CD14-positive monocyte (primary cell): ENCODE measurements around the gene NCCRP1. TPM values are rescaled to one million over a fixed set of nuclear protein-coding genes. Genes with fewer than 3 reads are reported as not detected.

Experiments
- DNase-seq, 3 donors: peaks; one replicate each; pipeline ENCODE4 v3.0.0-alpha.2; 2011 to 2022
- H2AFZ ChIP-seq: 2 replicates; pipeline ENCODE4 v1.6.0; 2012; ENCODE audit warnings: mild to moderate bottlenecking, low read depth, low read length, inconsistent platforms; ENCODE audit not compliant: insufficient read depth, poor library complexity, severe bottlenecking
- H3K27ac ChIP-seq, 2 donors: 1 replicate in 1 of 2; 2 replicates in 1 of 2; pipeline ENCODE4 v1.5.1; 2012 to 2013; ENCODE audit warnings: low read length in 2 of 2, control low read depth in 1 of 2, inconsistent platforms in 1 of 2, low read depth in 1 of 2, mild to moderate bottlenecking in 1 of 2
- H3K27me3 ChIP-seq, 2 donors: one replicate each; pipeline versions ENCODE4 v1.6.0 to v1.6.1; 2011 to 2013; ENCODE audit warnings: low read length in 2 of 2; ENCODE audit not compliant: control insufficient read depth in 2 of 2, insufficient read depth in 2 of 2
- H3K36me3 ChIP-seq, 2 donors: replicated peaks in 1 of 2; 1 replicate in 1 of 2; 2 replicates in 1 of 2; pipeline versions ENCODE4 v1.5.1 to v1.6.1; 2012 to 2013; ENCODE audit warnings: low read length in 2 of 2, control low read depth in 1 of 2, inconsistent platforms in 1 of 2, mild to moderate bottlenecking in 1 of 2; ENCODE audit not compliant: insufficient read depth in 2 of 2, control insufficient read depth in 1 of 2
- H3K4me1 ChIP-seq, 2 donors: 1 replicate in 1 of 2; 2 replicates in 1 of 2; pipeline versions ENCODE4 v1.5.1 to v1.6.1; 2012 to 2013; ENCODE audit warnings: low read length in 2 of 2, control low read depth in 1 of 2, inconsistent platforms in 1 of 2, mild to moderate bottlenecking in 1 of 2, moderate library complexity in 1 of 2; ENCODE audit not compliant: insufficient read depth in 2 of 2, control insufficient read depth in 1 of 2
- H3K4me2 ChIP-seq: replicated peaks from 2 replicates; pipeline ENCODE3; 2012; ENCODE audit warnings: low read length, moderate library complexity, mild to moderate bottlenecking; ENCODE audit not compliant: poor library complexity, severe bottlenecking; ENCODE audit errors: extremely low read depth
- H3K4me3 ChIP-seq, 3 experiments: fragments of 200-600 bp in 1 of 3; sonication (generic) in 1 of 3; replicated peaks in 1 of 3; 1 replicate in 2 of 3; 2 replicates in 1 of 3; pipeline ENCODE4 v1.5.1; 2011 to 2013; ENCODE audit warnings: low read length in 3 of 3, mild to moderate bottlenecking in 3 of 3, control low read depth in 2 of 3, low read depth in 2 of 3, inconsistent platforms in 1 of 3, moderate library complexity in 1 of 3
- H3K79me2 ChIP-seq: 2 replicates; pipeline ENCODE4 v1.6.0; 2012; ENCODE audit warnings: mild to moderate bottlenecking, control low read depth, inconsistent platforms, low read length, moderate library complexity; ENCODE audit not compliant: insufficient read depth
- H3K9ac ChIP-seq: 2 replicates; pipeline ENCODE4 v1.6.0; 2017; ENCODE audit warnings: low read length, mild to moderate bottlenecking; ENCODE audit not compliant: insufficient read depth, poor library complexity, severe bottlenecking
- H3K9me3 ChIP-seq, 2 donors: replicated peaks in 1 of 2; 1 replicate in 1 of 2; 2 replicates in 1 of 2; pipeline versions ENCODE4 v1.5.1 to v1.6.1; 2012 to 2013; ENCODE audit warnings: low read length in 2 of 2, control low read depth in 1 of 2; ENCODE audit not compliant: control insufficient read depth in 1 of 2, insufficient read depth in 1 of 2
- H4K20me1 ChIP-seq: 2 replicates; pipeline ENCODE4 v1.6.0; 2012; ENCODE audit warnings: mild to moderate bottlenecking, low read length, control low read depth, moderate library complexity; ENCODE audit not compliant: insufficient read depth
- H3K27ac Mint-ChIP-seq, 7 donors: one replicate each; pipeline ENCODE4 v1.8.0; 2020; ENCODE audit warnings: mild to moderate bottlenecking in 7 of 7, mixed read lengths in 7 of 7, moderate library complexity in 6 of 7, inconsistent platforms in 2 of 7
- H3K27me3 Mint-ChIP-seq, 3 donors: one replicate each; pipeline ENCODE4 v1.8.0; 2021 to 2022; ENCODE audit warnings: low read depth in 3 of 3, mild to moderate bottlenecking in 3 of 3, mixed read lengths in 3 of 3, moderate library complexity in 3 of 3, inconsistent platforms in 1 of 3
- H3K36me3 Mint-ChIP-seq, 2 donors: one replicate each; pipeline ENCODE4 v1.8.0; 2020; ENCODE audit warnings: mixed read lengths in 2 of 2, inconsistent platforms in 1 of 2, mild to moderate bottlenecking in 1 of 2
- H3K4me1 Mint-ChIP-seq: one replicate; pipeline ENCODE4 v1.8.0; 2020; ENCODE audit warnings: mild to moderate bottlenecking, mixed read lengths
- H3K4me3 Mint-ChIP-seq, 2 donors: one replicate each; pipeline ENCODE4 v1.8.0; 2020; ENCODE audit warnings: mild to moderate bottlenecking in 2 of 2, mixed read lengths in 2 of 2, moderate library complexity in 1 of 2
- H3K9me3 Mint-ChIP-seq, 7 donors: one replicate each; pipeline ENCODE4 v1.8.0; 2020 to 2022; ENCODE audit warnings: mixed read lengths in 7 of 7, mild to moderate bottlenecking in 6 of 7, moderate library complexity in 6 of 7, inconsistent platforms in 2 of 7
- CTCF ChIP-seq: fragments of 200-600 bp; IDR thresholded peaks from one replicate; pipeline ENCODE4 v1.8.0; 2022; ENCODE audit warnings: antibody characterized with exemption, mild to moderate bottlenecking
- WGBS: methylation state at CpG from one replicate; pipeline ENCODE4 v1.1.5; 2013; ENCODE audit warnings: missing lambda C conversion rate; ENCODE audit not compliant: insufficient coverage; 5-methylcytosine and 5-hydroxymethylcytosine counted together
- intact Hi-C, 2 donors: fragments of 100-400 bp; cut with micrococcal nuclease; formaldehyde crosslinking; loops; one replicate each; pipeline versions ENCODE4 v1.15.0 to v1.15.1; 2023
- polyA plus RNA-seq, 3 donors: library from polyadenylated mRNA; depleted of rRNA in 1 of 3; unstranded in 2 of 3; stranded (reverse) in 1 of 3; fragments of 300-500 nt in 2 of 3; fragments of >200 nt in 1 of 3; fragmentation: Illumina TruSeq in 2 of 3; gene quantifications; 1 replicate in 2 of 3; 2 replicates in 1 of 3; pipeline ENCODE4 v1.2.3, GENCODE V29; 2012 to 2021

NCCRP1 gene
- polyA plus RNA-seq, 3 donors, result not detected

DNA sequence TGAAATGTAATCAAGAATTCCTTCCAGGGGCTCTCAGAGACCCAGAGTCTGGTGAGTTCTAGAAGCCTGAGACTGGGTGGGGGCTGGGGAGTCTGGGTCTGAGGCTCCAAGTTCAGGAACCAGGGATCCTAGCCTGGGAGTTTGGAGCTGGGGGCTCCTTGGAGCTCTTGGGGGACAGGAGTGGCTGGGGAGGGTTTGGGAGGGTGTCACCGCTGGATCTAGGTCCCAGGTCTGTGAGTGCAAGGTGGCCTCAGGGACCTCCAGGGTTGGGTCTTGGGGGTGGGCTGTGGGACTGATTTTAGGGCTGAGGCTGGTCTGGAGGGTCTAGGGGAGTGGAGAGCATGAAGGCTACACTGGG is 6.2 kb downstream of the NCCRP1 start:
- Histone ChIP-seq H3K36me3 (no peaks in the 10 kb centered on the region), H3K4me2 (no peak overlapping the region), H3K4me3 (no peak overlapping the region), H3K27ac (no peak overlapping the region), H3K27me3 (peaks cover 0 to 37% of the 10 kb centered on the region in 2 donors), H2AFZ (no peak overlapping the region), H3K9me3 (no peaks in the 10 kb centered on the region), H3K79me2 (no peaks in the 10 kb centered on the region), H4K20me1 (no peaks in the 10 kb centered on the region), H3K4me1 (no peaks in the 10 kb centered on the region), H3K9ac (no peak overlapping the region)
- no peaks in the 10 kb centered on the region for H3K4me1 Mint-ChIP-seq
- intact Hi-C loops, result no loop called here
- 90% methylated on average over 1 of the region's 1 CpG for WGBS
- DNase-seq, result no peak
- H3K36me3 Mint-ChIP-seq, result no peaks in the 10 kb centered on the region
- peaks cover 0 to 4% (median 2%) of the 10 kb centered on the region in 7 donors for H3K9me3 Mint-ChIP-seq
- H3K27me3 Mint-ChIP-seq, result peaks cover 43 to 73% (median 63%) of the 10 kb centered on the region in 3 donors
- peak overlapping the region in 1 of 2 donors; percentile 77 for H3K4me3 Mint-ChIP-seq
- no peak for TF ChIP-seq CTCF
- no peak overlapping the region for H3K27ac Mint-ChIP-seq

DNA sequence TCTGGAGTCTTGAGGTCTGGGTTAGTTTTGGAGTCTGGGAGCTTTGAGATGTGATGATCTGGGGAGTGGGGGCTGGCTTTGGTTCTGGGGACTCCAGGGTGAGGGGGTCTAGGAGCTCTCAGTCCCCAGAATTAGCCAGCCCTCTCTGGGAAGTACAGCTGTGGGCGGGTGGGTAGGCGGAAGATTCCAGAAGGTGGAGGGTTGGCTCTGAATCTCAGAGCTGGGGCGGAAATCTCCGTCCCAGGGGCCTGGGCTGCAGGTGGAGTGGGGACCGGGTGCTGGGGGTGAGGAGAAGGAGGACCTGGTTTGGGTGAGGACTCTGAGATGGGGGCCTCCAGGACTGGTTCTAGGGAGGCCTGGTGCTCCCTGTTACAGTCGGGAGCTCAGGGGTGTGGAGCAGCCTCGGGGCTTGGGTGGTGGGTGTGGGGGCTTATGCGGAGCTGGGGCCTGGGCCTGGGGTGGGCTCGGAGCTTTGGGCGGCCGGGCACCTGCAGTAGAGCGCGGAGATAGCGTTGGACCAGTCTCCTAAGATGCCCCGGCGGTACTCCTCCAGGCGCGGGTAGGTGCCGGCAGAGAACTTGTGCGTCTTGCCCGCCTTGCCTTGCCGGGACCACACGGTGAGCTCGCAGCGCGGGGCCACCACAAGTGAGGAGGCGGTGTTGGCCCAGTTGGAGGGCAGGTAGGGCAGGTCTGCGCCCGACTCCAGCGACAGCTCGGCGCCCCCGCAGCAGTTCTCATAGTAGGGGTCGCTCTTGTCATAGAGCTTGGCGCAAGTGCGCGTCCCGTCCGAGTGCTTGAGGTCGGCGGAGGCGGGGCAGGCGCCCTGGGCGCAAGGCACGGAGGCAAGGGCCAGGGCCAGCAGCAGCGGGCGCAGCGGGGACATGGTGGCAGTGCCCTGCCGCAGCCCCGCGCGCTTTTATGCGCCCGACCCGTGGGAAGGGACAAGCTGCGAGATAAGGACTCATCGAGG is 6.9 kb downstream of the NCCRP1 start, which contains the start of gene SYCN:
Gene SYCN, minus strand, starts transcription at position 892 of the 970 bp plus-strand sequence. Its CDS starts 9 bp downstream, at position 883.
- H2AFZ ChIP-seq, result no peak within 1 kb of the TSS
- Mint-ChIP-seq H3K4me3 (peak within 1 kb of the TSS in 1 of 2 donors; percentile 77), H3K9me3 (peaks cover 0 to 4% (median 2%) of the 10 kb centered on the region in 7 donors), H3K36me3 (no peaks in the 10 kb centered on the region), H3K4me1 (no peaks in the 10 kb centered on the region), H3K27ac (no peak within 1 kb of the TSS), H3K27me3 (peaks cover 42 to 67% (median 58%) of the 10 kb centered on the region in 3 donors)
- H4K20me1 ChIP-seq, result no peaks in the 10 kb centered on the region
- H3K27ac ChIP-seq, result no peak within 1 kb of the TSS
- intact Hi-C loops, result no loop called here
- no peak within 1 kb of the TSS for H3K9ac ChIP-seq
- no peak for DNase-seq
- H3K79me2 ChIP-seq, result no peaks in the 10 kb centered on the region
- no peak within 1 kb of the TSS for H3K4me2 ChIP-seq
- no peak for TF ChIP-seq CTCF
- peaks cover 0 to 31% of the 10 kb centered on the region in 2 donors for H3K27me3 ChIP-seq
- H3K4me3 ChIP-seq, result no peak within 1 kb of the TSS
- no peaks in the 10 kb centered on the region for H3K9me3 ChIP-seq
- WGBS, result 24% methylated on average over 53 of the region's 57 CpGs
- no peaks in the 10 kb centered on the region for H3K36me3 ChIP-seq
- no peaks in the 10 kb centered on the region for H3K4me1 ChIP-seq
